Measurements from ENCODE around the gene ATG16L1.

Gene ATG16L1

DNA sequence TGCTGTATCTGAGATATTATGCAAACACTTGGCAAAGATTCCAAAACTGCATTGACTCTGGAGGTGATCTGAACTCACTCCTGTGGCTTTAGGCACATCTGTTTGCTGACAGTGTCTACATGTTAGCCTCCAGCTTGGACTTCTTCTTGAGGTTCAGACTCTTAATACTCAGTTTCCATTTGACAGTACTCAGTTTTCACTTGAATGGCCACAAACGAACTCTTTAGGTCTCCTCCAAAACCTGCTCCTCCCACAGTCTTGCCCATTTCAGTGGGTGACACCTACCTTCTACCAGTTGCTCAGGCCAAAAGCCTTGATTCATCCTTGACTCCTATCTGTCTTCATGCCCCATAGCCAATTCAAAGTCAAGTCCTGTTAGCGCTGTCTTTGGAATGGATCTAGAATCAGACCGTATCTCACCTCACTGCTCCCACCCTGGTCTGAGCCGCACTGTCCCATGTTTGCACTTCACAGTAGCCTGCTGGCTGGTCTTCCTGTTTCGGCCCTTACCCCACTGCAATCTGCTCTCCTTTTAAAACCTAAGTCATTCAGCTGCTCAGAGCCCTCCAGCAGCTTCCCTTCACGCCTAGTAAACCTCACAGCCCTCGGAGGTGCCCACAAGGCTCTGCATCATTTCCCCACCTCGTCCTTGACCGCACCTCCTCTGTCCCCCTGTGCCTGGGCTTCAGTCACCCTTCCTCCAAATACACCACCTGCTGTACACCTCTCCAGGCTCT lies 10.5 kb downstream of the ATG16L1 start:
- no peak for DNase-seq

DNA sequence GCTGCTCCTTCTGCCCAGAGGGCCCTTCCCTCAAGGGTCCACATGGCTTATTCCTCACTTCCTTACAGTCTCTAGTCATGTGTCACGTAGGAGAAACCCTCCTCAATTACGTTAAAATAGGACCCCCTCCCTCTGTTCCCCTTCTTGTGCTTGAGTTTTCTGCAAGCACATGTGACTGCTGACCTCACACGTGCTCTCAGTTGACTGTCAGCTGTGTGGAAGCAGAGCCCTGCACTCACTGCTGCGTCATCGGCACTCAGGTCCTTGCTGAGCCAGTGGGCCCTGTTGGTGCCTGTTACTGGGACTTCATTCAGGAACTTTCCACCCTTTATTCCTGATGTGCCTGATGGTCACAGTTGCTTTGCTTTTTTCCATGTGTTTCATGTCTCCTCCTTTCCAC lies 11.1 kb downstream of the ATG16L1 start:
- DNase-seq, result no peak

DNA sequence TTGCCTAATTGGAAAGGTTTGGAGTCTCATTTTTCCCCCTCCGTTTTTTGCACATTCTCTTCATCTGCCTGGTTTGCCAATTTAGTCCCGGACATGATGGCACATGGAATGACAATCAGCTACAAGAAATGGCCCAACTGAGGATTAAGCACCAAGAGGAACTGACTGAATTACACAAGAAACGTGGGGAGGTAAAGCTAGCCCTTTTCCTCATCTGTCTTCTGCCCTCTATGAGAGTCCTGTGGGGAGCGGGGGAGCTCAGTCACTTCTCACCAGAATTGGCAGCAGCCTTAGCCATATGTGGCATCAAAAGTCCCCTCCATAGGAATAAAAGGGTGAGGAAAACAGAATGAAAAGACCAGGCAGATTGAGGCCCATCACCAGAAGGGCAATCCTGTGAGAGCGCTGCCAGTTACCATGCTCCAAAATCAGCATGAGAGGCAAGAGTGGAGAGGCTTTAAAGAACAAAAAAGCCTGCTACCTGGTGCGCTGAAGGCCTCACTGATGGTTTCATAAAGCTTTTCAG lies 11.6 kb downstream of the ATG16L1 start:
- no peak for DNase-seq

DNA sequence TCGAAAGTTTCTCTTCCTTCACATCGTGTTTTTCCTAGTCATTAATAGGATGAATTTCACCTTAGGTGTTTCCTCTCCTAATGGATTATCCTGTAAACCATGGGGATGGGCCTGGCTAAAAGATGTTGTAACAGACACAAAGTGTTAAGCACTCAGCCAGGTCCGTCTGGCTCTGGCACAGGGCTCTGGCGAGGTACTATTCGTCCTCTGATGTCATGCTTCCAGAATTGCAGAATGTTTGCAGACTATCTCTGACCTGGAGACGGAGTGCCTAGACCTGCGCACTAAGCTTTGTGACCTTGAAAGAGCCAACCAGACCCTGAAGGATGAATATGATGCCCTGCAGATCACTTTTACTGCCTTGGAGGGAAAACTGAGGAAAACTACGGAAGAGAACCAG lies 13.2 kb downstream of the ATG16L1 start:
- no peak for DNase-seq

DNA sequence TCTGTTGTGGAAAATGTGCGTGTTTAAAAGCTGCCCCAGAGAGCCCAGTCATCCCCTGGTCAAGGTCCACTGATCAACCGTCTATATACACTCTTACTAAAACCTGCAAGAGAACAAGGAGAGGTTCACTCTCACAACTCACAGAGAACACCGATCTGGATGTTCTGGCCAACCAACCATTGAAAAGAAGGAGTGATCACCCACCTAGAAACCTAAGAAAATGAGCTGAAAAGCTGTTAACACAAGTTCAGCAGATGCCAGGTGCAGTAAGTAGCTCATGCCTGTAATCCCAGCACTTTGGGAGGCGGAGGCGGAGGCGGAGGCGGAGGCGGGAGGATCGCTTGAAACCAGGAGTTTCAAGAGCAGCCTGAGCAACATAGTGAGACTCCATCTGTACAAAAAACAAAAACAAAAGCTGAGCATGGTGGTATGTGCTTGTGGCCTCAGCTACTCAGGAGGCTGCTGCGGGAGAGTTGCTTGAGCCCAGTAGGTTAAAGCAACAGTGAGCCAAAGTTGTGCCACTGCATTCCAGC lies 14.5 kb downstream of the ATG16L1 start:
- no peak for DNase-seq

DNA sequence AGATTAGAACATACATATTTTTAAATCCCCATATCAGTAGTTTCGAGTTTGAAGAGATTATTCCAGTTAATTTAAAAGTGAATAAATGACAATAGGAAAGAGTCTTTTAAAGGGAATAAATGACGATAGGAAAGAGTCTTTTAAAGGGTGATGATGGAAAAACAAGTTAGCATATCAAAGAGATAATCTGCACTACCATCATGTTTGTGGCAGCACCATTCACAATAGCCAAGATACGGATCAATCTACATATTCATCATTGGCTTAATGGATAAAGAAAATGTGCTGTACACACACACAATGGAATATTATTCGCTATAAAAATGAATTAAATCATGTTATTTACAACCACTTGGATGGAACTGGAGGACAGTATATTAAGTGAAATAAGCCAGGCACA lies 15.0 kb downstream of the ATG16L1 start:
- no peak for DNase-seq

DNA sequence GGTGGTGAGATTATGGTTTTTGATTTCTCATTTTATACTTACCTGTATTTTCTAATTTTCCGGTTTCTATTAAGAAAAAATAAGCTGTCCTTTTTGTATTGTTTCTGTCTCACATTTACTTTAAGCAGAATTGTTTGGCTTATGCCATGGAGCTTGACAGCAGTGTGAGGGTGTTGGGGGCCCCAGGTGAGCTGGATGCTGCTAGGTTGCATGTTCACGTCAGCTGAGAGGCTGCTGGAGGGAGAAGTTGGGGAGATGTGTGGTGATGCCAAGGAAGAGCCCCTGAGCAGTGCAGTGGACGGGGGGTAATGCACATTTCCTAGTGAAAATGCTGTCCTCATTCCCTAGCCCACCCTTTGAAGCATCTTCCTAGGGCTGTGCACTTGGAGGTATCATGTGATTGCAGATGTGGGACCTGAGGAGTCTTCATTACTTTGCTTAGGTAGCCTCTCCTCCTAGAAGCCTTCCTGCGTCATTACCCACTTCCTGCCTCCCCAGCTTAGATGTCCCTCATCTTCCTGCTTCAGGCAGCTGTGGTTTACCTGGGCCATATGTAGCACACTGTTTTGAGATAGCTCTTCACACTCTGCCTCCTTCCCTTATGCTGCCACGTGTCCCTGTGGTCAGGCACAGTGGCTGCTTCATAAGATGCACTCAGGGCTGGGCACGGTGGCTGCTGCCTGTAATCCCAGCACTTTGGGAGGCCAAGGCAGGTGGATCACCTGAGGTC lies 16.2 kb downstream of the ATG16L1 start:
- no peak for DNase-seq

DNA sequence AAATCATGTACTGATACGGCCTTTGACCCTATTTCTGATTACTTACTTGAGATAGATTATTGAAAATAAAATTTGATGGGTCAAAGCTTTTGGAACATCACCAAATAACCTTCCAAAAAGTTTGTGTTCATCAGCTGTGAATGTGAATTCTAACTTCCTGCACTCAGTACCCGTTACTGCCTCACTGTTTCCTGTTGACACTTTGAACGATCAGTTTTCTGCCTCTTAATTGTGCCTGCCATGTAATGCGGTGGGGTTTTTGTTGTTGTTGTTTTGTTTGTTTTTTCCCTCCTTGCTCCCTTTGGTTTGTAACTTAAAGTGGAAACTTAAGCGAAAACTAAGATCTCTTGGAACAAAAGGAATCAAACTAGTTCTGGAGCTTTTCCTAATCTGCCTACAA lies 18.9 kb downstream of the ATG16L1 start:
- no peak for DNase-seq

DNA sequence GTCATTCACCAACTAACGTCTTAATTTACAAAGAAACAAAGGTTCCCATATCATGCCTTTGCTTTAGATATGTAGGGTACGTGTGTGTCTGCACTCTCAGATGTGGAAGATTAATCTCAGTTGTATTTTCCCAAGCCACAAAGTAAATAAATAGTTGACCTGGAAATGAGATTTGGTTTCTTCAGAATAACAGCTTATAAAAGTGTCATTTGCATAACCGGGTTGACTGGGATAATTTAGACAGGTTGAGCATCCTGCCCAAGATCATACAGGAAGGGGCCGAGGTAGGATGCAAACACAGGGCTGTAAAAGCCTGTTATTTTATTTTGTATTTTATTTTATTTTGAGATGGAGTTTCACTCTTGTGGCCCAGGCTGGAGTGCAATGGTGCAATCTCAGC lies 19.5 kb downstream of the ATG16L1 start:
- no peak for DNase-seq

DNA sequence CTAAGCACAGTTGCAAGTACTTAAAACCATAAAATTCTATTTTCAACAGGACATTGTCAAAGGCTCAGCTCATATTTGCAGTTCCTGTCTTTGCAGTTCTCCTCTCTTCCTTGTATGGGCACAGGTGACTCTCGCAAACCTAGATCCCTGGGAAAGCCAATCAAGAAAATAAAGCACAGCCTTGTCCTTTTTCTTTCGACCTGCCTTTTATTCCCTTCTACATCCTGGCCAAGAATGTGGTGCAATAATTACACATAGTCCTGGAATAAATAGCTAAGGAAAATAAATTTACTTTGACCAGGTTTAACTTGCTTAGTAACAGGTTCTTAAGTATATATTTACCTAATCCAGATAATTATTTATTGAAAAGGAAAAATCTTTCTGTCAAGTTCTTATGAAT lies 20.2 kb downstream of the ATG16L1 start:
- no peak for DNase-seq

DNA sequence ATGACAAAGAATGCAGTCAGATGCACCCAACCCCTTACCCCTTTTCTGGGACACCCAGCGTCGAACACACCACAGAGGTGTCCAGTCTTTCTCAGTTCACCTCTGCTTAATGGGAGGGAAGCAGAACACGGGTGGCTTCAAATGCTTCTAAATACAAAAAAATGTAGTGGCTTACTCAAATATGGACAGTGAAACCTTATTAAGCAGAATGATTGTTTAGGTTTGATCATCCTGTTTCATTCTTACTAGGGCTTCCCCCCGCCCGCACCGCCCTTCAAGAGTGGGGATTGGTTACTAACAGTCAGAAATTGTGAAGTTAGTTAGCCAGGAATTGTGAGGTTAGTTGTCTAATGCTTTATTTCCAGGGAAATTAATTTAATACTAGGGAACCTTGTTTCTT lies 21.6 kb downstream of the ATG16L1 start:
- DNase-seq, result no peak

DNA sequence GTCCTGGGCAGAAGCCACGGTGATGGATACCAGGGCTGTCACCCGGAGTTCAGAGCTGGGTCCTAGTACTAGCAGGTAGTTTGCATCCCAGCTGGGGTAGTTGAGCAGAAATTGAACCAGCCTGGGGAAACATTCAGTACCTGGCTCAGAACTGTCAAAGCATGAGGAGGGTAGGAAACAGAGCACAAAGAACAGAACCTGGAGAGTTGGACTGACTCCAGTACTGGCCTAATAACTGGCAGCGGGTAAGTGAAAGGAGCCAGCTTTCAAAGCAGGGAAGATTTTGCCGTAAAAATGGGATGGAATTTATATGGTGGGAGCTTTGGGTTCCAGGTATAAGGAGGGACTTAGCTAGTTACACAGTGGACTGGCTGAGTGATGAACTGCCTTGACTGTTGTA lies 23.8 kb downstream of the ATG16L1 start:
- DNase-seq, result no peak

DNA sequence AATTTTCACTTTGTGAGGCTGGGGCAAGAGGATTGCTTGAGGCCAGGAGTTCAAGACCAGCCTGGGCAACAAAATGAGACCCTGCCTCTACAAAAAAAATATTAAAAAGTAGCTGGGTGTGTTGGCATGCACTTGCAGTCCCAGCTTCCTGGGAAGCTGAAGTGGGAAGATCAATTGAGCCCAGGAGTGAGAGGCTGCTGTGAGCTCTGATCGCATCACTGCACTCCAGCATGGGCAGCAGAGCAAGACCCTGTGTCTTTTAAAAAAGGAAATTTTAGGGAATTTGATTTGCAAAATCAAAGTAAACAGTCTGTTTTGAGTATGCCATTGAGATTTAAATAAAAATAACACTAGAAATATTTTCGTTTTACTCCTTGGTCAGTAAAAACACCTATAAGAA lies 27.4 kb downstream of the ATG16L1 start:
- no peak for DNase-seq

DNA sequence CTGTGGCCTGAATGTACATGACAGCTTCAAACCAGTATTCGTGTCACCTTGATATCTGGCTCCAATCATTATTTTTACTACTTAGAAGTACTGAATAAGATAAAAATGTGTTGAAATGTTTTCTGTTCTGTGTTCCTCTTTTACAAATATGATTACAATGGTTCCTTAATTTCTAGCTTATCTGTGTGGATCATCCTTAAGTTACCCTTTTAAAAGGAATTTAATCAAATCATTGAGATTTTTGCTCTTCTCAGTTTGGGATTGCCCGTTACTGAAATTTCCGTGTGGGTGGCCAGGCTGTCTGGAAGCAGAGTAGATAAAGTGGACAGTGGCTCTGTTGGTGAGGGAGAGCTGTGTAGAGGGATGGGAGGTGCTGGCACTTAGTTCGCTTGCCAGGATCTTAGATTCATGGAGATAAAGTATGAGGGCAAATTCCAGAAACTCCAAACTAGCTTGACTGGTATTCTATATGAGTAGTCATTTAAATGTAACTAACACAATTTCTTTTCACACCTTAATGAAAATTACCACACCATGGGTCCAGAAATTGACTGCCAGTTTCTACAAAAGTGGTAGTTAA lies 28.7 kb downstream of the ATG16L1 start:
- DNase-seq, result no peak

DNA sequence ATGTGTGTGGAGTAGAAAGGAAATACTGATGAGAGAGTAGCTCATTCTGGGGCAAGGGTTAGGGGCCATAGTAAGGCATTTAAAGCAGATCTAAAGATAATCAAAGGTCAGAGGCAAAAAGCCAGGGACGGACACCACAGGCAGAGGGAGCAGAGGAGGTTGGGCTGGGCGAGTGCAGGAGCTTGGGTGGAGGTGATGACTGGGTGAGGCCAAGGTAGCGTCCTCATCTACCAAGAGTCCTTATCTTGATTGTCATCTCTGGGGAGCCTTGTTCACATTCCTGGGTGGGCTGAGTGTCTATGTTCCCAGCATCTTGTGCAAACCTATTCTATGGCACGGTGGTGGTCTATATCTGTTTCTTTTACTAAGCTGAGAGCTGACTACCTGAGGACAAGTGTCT lies 30.1 kb downstream of the ATG16L1 start:
- no peak for DNase-seq

DNA sequence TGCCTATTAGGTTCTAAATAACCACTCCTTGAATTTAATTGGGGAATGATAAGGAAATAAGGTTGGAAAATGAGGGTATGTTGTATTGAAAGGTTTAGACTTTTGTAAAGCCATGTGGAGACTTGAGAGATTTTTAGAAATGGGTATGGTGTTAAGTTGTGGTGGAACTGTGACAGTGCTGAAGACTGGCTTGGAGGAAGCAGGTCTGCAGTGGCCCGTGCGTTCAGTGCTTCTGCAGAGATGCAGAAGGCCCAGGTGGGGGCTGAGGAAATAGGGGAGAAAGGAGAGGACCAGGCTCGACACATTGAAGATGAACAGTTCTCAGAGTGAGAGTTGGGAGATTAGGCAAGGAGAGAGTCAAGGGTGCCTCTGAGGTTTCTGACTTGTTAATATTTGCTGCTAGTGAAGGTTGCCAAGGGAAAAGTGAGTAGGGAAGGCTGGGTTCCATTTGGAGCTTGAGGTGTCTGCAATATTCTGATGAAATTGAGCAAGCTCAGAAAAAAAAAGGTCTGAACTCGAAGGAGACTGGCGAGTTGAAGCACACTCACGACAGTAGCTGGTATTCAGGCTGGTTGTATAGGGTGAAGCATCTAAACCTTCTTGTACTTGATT lies 30.6 kb downstream of the ATG16L1 start:
- DNase-seq, result no peak

DNA sequence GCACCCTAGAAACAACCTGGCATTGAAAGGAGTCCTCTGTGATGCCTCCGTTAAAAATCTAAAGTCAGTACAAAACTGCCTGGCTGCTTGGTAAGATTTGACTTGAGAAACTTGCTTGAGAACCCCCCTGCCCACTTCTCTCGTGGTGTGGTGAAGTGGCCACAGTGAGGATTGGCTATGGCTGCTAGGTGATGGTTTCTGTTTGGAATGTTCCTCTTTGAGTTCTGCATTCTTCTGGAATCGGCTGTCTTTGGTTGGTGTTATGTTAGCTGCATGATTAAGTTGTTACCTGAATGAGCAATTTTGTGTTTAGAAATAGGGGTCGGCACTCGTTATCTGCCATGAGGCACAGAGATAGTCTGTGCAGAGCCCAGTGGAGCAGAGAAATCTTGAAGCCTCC lies 34.4 kb downstream of the ATG16L1 start:
- no peak for DNase-seq

DNA sequence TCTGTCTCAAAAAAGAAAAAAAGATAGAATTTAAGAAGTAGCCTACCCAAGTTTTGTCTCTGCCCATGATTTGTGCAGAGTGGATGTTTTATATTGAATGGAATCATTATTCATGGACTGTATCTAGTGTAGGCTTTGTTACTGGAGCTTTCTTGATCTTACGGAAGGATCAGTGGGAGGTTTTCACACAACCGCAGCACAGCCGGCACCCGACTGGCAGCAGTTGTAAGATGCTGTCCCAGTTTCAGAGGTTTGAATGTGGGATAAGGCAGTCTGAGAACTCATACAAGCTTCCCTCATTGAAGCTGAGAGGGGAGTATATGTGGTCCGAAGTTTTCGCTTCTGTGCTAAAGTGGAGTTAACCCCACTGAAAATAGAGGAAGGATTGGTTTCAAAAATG lies 36.4 kb downstream of the ATG16L1 start:
- DNase-seq, result no peak

DNA sequence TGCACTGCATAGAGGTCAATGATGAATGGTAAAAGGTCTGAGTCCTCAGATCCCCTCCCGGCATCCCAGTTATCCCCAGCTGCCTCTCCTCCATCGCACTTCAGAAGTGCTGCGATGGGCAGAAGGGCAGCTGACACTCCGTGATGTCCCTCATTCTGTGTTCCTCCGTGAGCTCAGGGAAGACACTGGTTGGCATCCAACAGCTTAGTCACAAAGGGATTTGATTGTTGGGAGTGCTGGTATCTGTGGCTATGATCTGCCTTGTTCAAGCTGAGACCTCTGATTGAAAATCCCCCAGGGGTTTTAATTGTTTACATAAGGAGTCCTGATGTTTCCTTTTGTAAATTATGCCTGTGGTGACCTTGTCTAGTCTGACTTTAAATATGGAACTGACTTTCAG lies 37.2 kb downstream of the ATG16L1 start:
- DNase-seq, result peak in 1 of 2 experiments; percentile 23

DNA sequence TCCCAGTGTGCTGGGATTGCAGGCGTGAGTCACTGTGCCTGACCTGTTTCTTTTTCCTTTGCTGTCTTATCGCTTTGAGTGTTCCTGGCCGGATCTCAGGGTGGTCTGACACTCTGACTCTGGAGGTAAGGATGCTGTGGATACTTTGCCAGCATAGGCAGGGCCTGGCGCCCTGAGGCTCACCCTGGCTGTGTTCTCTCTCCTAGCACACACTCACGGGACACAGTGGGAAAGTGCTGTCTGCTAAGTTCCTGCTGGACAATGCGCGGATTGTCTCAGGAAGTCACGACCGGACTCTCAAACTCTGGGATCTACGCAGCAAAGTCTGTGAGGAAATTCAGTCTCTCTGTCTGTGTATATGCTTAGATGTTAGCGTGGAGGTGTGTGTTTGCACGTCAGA lies 38.2 kb downstream of the ATG16L1 start:
- DNase-seq, result no peak

DNA sequence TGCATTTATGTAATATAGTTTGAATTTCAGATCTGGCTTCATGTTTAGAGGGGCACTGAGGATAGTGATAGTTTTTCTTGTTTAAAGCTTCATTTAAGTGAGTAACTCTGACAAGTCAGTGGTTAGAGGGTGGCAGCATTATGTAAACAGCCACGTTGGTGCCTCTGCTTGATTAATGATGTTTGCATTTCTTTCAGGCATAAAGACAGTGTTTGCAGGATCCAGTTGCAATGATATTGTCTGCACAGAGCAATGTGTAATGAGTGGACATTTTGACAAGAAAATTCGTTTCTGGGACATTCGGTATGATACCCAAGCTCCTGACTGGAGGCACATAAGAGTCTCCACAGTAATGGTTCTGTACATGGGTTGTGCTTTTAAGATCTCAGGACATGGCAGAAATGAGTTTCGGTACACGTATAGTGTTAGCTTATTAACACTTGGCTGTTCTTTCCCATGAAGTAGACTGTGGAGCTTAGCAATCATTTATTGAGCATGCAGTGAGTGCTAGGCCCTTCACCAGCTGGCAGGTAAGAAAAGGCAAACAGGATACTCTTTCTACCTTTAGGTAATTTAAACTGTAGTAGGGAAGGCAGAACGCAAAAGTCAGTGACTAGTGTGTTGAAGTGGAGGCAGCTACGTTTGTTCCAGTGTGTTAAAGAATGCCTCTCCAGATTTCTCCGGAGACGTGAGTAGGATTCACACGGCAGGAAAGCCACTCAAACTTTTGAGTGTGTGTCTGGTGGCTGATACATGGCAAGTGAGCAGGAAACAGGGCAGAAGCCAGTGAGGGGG lies 38.8 kb downstream of the ATG16L1 start:
- DNase-seq, result no peak

DNA sequence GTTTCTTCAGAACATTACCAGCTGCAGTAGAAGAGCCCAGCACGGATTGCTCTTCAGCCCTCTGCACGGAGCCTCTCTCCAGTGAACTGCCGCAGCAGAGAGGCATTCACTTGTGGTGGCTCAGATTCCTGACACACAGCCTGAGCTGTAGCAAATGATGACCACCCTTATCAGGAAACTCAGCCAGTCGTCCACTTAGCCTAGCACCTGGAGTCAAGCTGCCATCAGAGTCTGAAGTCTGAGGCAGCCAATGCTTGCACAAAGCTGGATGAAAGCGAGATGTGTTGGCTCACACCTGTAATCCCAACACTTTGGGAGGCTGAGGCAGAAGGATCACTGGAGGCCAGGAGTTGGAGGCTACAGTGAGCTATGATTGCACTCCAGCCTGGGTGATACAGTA lies 44.4 kb downstream of the ATG16L1 start:
- DNase-seq, result no peak

DNA sequence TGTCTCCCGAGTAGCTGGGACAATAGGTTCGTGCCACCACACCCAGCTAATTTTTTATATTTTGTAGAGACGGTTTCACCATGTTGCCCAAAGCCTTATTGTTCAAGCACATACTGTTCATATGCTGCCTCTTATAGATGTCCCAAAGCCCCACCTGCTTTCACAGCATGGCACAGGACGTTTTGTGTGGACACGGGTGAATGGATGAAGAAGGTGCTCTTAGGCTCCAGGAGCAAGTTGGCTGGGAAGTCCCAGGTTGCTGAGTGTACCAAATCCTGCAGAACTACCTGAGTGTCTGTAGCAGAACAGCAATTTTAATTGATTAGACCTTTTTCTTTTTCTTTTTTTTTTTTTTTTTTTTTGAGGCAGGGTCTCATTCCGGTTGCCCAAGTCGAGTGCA lies 45.6 kb downstream of the ATG16L1 start:
- DNase-seq, result no peak

Data from NCI-H1930 (cell line).